HG02588 (cell line): ENCODE results near the gene MYO5C.
"Not testable (repeated sequence)": the region's sequence is repeated elsewhere in the genome, so short reads cannot be mapped to it uniquely, and the experiment has no call there.

Source experiments
- ATAC-seq: cut with Tn5 transposase; IDR thresholded peaks from one replicate; pipeline ENCODE4 v1.9.1; 2021; ENCODE audit warnings: mild to moderate bottlenecking, moderate library complexity; ENCODE audit not compliant: unreplicated experiment

Gene MYO5C

DNA sequence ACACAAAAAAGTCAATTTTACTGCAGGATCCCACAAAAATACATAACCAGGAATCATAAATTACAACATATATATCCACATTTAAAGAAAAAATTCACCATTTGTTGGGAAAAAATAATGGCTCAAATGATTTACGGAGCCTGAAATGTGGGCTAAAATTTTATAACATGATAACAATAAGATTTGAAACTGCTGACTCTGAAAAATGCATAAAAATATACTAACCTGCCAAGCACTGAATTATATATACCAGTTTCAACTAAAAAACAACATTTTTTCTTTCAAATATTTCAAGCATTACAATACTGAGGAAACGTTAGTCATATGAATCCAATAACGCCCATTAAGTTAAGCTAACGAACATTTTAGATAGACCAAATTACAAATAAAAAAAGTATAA lies 12.2 kb upstream of the MYO5C start:
- no peak for ATAC-seq

DNA sequence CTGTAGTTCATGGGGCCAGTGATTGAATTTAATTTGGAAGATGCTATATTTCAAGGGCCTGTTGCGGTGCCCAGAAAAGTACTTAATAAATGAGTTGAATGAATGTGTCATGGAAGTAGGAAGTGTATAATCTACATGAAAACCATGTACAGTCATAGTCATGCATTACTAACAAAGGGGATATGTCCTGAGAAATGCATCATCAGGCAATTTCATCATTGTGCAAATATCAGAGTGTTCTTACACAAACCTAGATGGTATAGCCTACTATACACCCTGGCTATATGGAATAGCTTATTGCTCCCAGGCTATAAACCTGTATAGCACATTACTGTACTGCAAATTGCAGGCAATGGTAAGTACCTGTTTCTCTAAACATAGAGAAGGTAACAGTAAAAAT lies 10.7 kb upstream of the MYO5C start:
- no peak for ATAC-seq

- no peak for ATAC-seq
These were observed 7.6 kb upstream of the MYO5C start for GRCh38 chr15:52303093-52303772.

- no peak for ATAC-seq
These were observed 5.8 kb upstream of the MYO5C start for GRCh38 chr15:52301265-52301847.

GRCh38 chr15:52294881-52295420 lies 653 bp downstream of the MYO5C start:
- ATAC-seq, result no peak

GRCh38 chr15:52292780-52293392 lies 2.7 kb downstream of the MYO5C start:
- ATAC-seq, result no peak

GRCh38 chr15:52291204-52291603 lies 4.4 kb downstream of the MYO5C start:
- no peak for ATAC-seq

- no peak for ATAC-seq
These were observed 4.8 kb downstream of the MYO5C start for GRCh38 chr15:52290800-52291199.

- ATAC-seq, result peak; percentile 52
These were observed 5.3 kb downstream of the MYO5C start for GRCh38 chr15:52290329-52290728.

DNA sequence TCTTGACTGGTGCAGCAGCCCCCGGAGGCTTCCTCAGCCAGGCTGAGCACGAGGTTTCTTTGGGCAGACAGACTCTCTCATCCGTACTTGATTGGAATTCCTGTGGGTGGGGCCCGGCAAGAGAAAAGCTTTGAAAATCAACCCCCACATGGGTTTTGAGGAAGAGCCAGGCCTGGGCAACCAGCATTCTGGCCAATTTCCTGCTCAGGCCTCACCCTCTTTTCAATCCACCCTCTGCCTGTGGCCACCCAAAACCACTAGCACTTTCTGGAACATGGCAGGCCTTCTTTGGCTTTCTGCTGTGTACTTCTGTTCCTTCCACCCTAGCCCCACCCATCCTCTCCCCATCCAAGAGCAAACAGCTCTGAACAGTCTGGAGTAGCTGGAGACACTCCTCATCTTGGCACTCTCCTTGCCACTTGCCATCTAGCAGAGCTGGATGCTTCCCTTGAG lies 5.9 kb downstream of the MYO5C start:
- no peak for ATAC-seq

DNA sequence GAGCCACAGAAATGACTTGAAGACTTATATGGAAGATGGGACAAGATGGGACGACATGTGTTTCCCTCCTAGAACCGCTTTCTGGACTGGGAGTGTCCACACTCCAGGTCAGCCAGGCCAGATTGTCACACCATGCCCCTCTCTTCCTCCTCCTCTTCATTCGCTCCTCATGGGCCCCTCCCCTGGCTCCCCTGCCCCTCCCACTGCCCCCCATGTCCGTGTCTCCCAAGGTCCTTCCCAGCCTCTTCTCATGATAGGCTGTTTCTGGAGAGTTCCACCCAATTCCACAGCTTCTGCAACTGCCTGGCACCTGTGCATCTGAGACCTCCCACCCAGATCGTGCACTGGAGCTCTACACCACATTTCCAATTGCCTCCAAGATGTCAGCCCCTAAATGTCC lies 6.6 kb downstream of the MYO5C start:
- no peak for ATAC-seq

GRCh38 chr15:52288051-52288942 lies 7.3 kb downstream of the MYO5C start:
- no peak for ATAC-seq

GRCh38 chr15:52287114-52287513 lies 8.5 kb downstream of the MYO5C start:
- ATAC-seq, result no peak

- ATAC-seq, result not testable (repeated sequence)
These were observed 9.7 kb downstream of the MYO5C start for GRCh38 chr15:52285941-52286340.

DNA sequence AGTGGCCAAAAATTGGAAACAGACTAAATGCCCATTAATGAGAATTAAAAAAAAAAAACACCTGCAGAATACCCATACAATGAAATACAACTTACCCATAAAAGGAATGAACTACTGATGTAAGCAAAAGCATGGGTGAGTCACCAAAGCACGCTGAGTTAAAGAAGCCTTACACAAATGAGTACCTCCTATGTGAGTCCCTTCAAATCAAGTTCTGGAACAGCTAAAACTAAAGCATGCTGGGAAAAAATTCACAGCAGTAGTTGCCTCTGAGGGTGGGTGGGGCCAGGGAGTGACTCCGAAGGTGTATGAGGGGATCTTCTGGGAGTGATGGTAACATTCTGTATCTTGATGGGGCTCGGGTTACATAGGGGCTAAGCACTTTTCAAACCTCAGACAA lies 11.4 kb downstream of the MYO5C start:
- no peak for ATAC-seq

DNA sequence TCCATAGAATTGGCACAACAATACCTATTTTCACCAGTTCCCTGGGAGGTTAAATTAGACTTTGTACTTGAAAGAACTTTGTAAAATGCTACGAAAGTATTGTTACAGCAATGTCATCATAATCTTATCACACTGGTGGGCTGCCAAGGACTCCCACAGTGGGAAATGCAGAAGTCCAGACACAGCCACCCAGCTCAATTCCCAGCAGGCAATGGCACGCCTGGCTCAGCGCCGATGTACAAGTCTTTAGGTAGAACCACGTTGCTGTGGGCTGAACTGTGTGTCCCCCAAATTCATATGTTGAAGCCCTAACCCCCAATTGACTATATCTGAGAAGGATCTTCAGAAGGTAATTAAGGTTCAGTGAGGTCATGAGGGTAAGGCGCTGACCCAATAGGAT lies 12.3 kb downstream of the MYO5C start:
- no peak for ATAC-seq

DNA sequence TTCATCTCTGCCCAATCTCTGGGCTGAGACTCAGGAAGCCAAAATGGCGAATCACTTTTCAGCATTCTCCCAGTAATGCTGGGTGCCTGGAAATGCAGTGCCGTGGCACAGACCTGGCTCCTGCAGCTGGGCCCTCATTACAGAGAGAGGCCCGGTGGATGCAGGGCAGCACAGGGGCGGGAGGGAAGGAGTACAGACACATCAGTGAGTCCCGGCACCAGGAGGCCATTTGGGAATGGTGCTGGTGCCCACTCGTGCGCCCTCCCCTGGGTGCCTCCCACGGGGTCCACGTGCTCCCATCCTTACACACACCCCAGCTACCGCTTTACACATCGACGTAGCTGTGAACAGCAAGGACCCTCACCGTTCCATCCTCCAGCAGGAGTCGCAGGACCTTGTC lies 13.2 kb downstream of the MYO5C start:
- no peak for ATAC-seq

GRCh38 chr15:52281085-52282035 lies 14.2 kb downstream of the MYO5C start:
- ATAC-seq, result no peak

DNA sequence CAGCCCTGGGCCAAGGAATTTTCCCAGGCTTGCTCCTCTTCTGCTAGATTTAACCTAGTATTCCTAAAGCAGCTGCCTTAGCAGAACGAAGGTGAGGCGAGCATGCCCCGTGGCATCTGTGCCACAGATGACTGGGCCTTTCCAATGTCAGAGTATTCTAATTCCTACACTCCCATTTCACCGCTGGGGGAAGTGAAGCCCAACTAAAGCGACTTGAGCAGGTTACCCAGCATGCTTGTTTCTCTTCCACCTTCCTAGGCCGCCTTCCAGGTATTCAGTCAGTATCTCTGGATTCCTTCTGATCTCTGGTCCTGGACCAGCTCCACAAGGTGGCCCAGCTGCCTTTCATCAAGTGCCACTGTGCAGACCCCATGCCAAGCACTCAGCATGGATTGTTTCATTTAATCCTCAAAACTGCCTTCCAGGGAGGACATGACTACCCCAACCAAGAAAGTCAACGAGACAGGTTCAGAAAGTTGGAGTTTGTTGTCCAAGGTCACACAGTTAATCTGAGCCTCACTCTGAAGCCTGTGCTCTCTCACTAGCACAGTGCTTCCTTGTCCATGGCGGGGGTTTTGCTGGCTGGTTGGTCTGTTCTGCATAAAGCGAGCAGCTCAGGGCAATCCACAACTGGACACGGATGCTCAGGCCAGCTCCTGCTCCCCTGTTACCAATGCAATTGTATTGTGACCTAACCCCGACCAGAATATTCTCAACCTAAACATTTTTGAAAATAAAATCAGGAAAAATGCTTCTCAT lies 15.1 kb downstream of the MYO5C start:
- no peak for ATAC-seq
